Ovary (tissue), 9 donors: ENCODE results near the gene QSOX1. TPM values are rescaled to one million over a fixed set of nuclear protein-coding genes. Genes with fewer than 3 reads are reported as not detected.
A peak's percentile ranks its signal among the peaks of the same experiment; 100 is the strongest.

Source experiments
- DNase-seq, 5 donors: peaks; one replicate each; pipeline ENCODE4 v3.0.0-alpha.2; 2019 to 2020
- H3K27ac ChIP-seq, 2 donors: fragments of 200-600 bp; one replicate each; pipeline versions ENCODE4 v1.5.1 to v1.8.0; 2019 to 2022
- H3K27me3 ChIP-seq: fragments of 200-600 bp; one replicate; pipeline ENCODE4 v1.8.0; 2022
- H3K36me3 ChIP-seq: fragments of 200-600 bp; sonication (generic); one replicate; pipeline ENCODE4 v1.5.1; 2019
- H3K4me1 ChIP-seq: one replicate; pipeline ENCODE4 v1.8.1; 2013; ENCODE audit warnings: mild to moderate bottlenecking, moderate library complexity; ENCODE audit not compliant: insufficient read depth
- H3K4me3 ChIP-seq: fragments of 200-600 bp; sonication (generic); one replicate; pipeline ENCODE4 v1.5.1; 2017
- H3K9me3 ChIP-seq, 2 donors: fragments of 200-600 bp in 1 of 2; sonication (generic) in 1 of 2; one replicate each; pipeline versions ENCODE4 v1.5.1 to v1.8.1; 2013 to 2019; ENCODE audit warnings: mild to moderate bottlenecking in 1 of 2, moderate library complexity in 1 of 2
- EP300 ChIP-seq: sonication (generic); formaldehyde crosslinking; IDR thresholded peaks from one replicate; pipeline ENCODE4 v1.6.1; 2017; ENCODE audit warnings: antibody characterized with exemption
- POLR2A ChIP-seq: fragments of 450-650 bp; IDR thresholded peaks from one replicate; pipeline ENCODE4 v1.6.1; 2017; ENCODE audit warnings: antibody characterized with exemption, mild to moderate bottlenecking, moderate library complexity
- WGBS, 3 donors: extraction: QIAGEN DNeasy Blood & Tissue Kit in 1 of 3; methylation state at CpG; one replicate each; pipeline versions ENCODE4 v1.1.5 to v1.1.7; 2013 to 2017; 5-methylcytosine and 5-hydroxymethylcytosine counted together
- intact Hi-C, 4 donors: fragments of 100-400 bp; cut with DNase I; formaldehyde crosslinking; loops; one replicate each; pipeline versions ENCODE4 v1.11.0 to v1.15.1; 2022 to 2023
- polyA plus RNA-seq, 2 donors: library from polyadenylated mRNA; stranded (reverse); fragments of 200-250 nt in 1 of 2; fragments of 350-450 nt in 1 of 2; fragmentation: Illumina TruSeq in 1 of 2; extraction: RNeasy Lipid Tissue Mini Kit (QIAGEN cat#74804) in 1 of 2; gene quantifications; one replicate each; pipeline ENCODE4 v1.2.3, GENCODE V29; 2013 to 2014
- total RNA-seq, 7 donors: library from RNA; depleted of rRNA in 2 of 7; stranded (reverse); fragments of >200 nt in 2 of 7; fragmentation: NEBNext Ultra II Directional in 3 of 7; extraction: Animal tissue kit (Norgen Biotek cat#: 25700) in 3 of 7; gene quantifications; one replicate each; pipeline versions ENCODE4 v1.1.0 to v1.2.4, GENCODE V29; 2016 to 2023
- TF ChIP-seq, protein P1 (sequence below), 3 donors: fragments of 450-650 bp in 2 of 3; fragments of 200-600 bp in 1 of 3; IDR thresholded peaks; one replicate each; pipeline versions ENCODE4 v1.5.1 to v1.8.0; 2016 to 2022; ENCODE audit warnings: antibody characterized with exemption in 3 of 3, mild to moderate bottlenecking in 1 of 3
- donor health status: DM: no; HTN: no; CAD: no; lungs with moderate emphysema.
- donor health status: DM: no; HTN: no; CAD: no.
- donor health status: Bipolar disorder and iron deficiency.
- donor health status: DM: yes; HTN: yes; CAD: no.
- donor health status: DM: no; HTN: no; CAD: no.
- donor health status: DM: yes; HTN: yes; CAD: no.

The QSOX1 gene
- total and polyA plus RNA-seq, 9 donors = 57.8 to 475 (median 155) TPM

- peak; percentile 59 to 80 (median 76) for DNase-seq
- Histone ChIP-seq H3K9me3 (no peaks in the 10 kb centered on the region), H3K27me3 (no peaks in the 10 kb centered on the region), H3K4me3 (no peak overlapping the region), H3K36me3 (no peaks in the 10 kb centered on the region), H3K4me1 (peaks cover 10% of the 10 kb centered on the region), H3K27ac (no peak overlapping the region)
- no peak for TF ChIP-seq POLR2A
- TF ChIP-seq, protein P1, sequence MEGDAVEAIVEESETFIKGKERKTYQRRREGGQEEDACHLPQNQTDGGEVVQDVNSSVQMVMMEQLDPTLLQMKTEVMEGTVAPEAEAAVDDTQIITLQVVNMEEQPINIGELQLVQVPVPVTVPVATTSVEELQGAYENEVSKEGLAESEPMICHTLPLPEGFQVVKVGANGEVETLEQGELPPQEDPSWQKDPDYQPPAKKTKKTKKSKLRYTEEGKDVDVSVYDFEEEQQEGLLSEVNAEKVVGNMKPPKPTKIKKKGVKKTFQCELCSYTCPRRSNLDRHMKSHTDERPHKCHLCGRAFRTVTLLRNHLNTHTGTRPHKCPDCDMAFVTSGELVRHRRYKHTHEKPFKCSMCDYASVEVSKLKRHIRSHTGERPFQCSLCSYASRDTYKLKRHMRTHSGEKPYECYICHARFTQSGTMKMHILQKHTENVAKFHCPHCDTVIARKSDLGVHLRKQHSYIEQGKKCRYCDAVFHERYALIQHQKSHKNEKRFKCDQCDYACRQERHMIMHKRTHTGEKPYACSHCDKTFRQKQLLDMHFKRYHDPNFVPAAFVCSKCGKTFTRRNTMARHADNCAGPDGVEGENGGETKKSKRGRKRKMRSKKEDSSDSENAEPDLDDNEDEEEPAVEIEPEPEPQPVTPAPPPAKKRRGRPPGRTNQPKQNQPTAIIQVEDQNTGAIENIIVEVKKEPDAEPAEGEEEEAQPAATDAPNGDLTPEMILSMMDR (IDR thresholded peaks at IDR 0.05) = peak; percentile 86 to 91 (median 87)
- no peak for TF ChIP-seq EP300
- WGBS, 3 donors = 56 to 60% (median 57%) methylated on average over 12 of the region's 12 CpGs
- intact Hi-C loops = loop anchor here in 3 of 4 donors (5.0 to 10.0 kb wide), 5 partner anchors 64 to 474 kb away; no protein-coding TSS in a partner anchor
These were observed 24.0 kb downstream of the QSOX1 start for GRCh38 chr1:180178511-180179161.

GRCh38 chr1:180179162-180179957 lies 24.7 kb downstream of the QSOX1 start:
- intact Hi-C loops = loop anchor here in 3 of 4 donors (5.0 to 10.0 kb wide), 5 partner anchors 65 to 475 kb away; no protein-coding TSS in a partner anchor
- peak in 1 of 5 donors; percentile 31 for DNase-seq

GRCh38 chr1:180181048-180181447 lies 26.4 kb downstream of the QSOX1 start:
- no peaks in the 10 kb centered on the region for H3K4me1 ChIP-seq
- intact Hi-C loops = loop anchor here in 3 of 4 donors (10.0 kb wide), 3 partner anchors 106 to 476 kb away; no protein-coding TSS in a partner anchor

More at GRCh38 chr1:180179162-180179957, 24.7 kb downstream of the QSOX1 start:
- TF ChIP-seq, protein P1 (IDR thresholded peaks at IDR 0.05) = no peak
- TF ChIP-seq EP300 (no peak), POLR2A (no peak)
- Histone ChIP-seq H3K4me3 (no peak overlapping the region), H3K36me3 (no peaks in the 10 kb centered on the region), H3K27ac (no peak overlapping the region), H3K9me3 (no peaks in the 10 kb centered on the region), H3K27me3 (no peaks in the 10 kb centered on the region), H3K4me1 (peaks cover 4% of the 10 kb centered on the region)
- WGBS, 3 donors = 85 to 90% (median 87%) methylated on average over 12 of the region's 12 CpGs

More at GRCh38 chr1:180181048-180181447, 26.4 kb downstream of the QSOX1 start:
- TF ChIP-seq EP300 (no peak), POLR2A (no peak)
- TF ChIP-seq, protein P1 (IDR thresholded peaks at IDR 0.05) = no peak
- Histone ChIP-seq H3K27ac (no peak overlapping the region), H3K9me3 (no peaks in the 10 kb centered on the region), H3K4me3 (no peak overlapping the region), H3K27me3 (no peaks in the 10 kb centered on the region), H3K36me3 (no peaks in the 10 kb centered on the region)
- 77 to 78% (median 78%) methylated on average over 7 of the region's 7 CpGs for WGBS, 3 donors
- peak in 1 of 5 donors; percentile 30 for DNase-seq
